ENCODE data around the gene CACNA1C. TPM values are rescaled to one million over a fixed set of nuclear protein-coding genes. Genes with fewer than 3 reads are reported as not detected.

CACNA1C gene
- polyA plus RNA-seq, 1 donor: 11.4 TPM

GRCh38 chr12:2745655-2746054, 692.9 kb downstream of the CACNA1C start:
- no peak for DNase-seq

Other genes with a start within 250 kb of the CACNA1C start
- gene LRTM2, start 232.4 kb upstream of the CACNA1C start, polyA plus RNA-seq (ENCODE audit: insufficient read length): 0.62 TPM
- 1.9 TPM for gene CACNA2D4, start 134.3 kb upstream of the CACNA1C start, polyA plus RNA-seq (ENCODE audit: insufficient read length)
- gene DCP1B, start 48.5 kb upstream of the CACNA1C start, polyA plus RNA-seq (ENCODE audit: insufficient read length): 30.5 TPM